Heart left ventricle (tissue), 13 donors: ENCODE data around the gene MKRN1.

ENCODE experiments used
- POLR2A ChIP-seq, 2 donors: fragments of 450-650 bp; IDR thresholded peaks; one replicate each; pipeline ENCODE4 v1.6.1; 2017; ENCODE audit warnings: antibody characterized with exemption in 2 of 2, mild to moderate bottlenecking in 2 of 2, moderate library complexity in 2 of 2
- TF ChIP-seq, protein P1 (sequence below), 12 donors: fragments of 200-600 bp; sonication (generic) in 4 of 12; IDR thresholded peaks; one replicate each; pipeline versions ENCODE4 v1.5.0 to v1.8.0; 2018 to 2022; ENCODE audit warnings: antibody characterized with exemption in 12 of 12, mild to moderate bottlenecking in 5 of 12
- donor health status: ischemic (EF 13 %, LVEDD 7.1; RV severe dilation, severe dysfunction).
- donor health status: DM: no; HTN: yes; CAD: no.
- donor health status: DM: no; HTN: no; CAD: no.
- donor health status: ischemic (EF 25% LVEDD 6.9; RV normal size, moderate dysfunction).
- donor health status: ischemic (EF 25% LVEDD 5.7; RV mildly dilated, moderate dysfunction).
- donor health status: ischemic (EF 35%, LVEDD 5.7; RV mildly dilated, moderate dysfunction).
- donor health status: nonischemic (EF 11% LVEDD 7.7; RV severe dilation, severe dysfunction).
- donor health status: DM: yes; HTN: yes; CAD: no.
- donor health status: PGD.
- donor health status: ischemic (EF 29% LVEDD 5.4; RV normal size, mild dysfunction).
- donor health status: nonischemic (EF 23%, LVEDD 6.1; RV moderate dilation, normal function).

- TF ChIP-seq, protein P1, sequence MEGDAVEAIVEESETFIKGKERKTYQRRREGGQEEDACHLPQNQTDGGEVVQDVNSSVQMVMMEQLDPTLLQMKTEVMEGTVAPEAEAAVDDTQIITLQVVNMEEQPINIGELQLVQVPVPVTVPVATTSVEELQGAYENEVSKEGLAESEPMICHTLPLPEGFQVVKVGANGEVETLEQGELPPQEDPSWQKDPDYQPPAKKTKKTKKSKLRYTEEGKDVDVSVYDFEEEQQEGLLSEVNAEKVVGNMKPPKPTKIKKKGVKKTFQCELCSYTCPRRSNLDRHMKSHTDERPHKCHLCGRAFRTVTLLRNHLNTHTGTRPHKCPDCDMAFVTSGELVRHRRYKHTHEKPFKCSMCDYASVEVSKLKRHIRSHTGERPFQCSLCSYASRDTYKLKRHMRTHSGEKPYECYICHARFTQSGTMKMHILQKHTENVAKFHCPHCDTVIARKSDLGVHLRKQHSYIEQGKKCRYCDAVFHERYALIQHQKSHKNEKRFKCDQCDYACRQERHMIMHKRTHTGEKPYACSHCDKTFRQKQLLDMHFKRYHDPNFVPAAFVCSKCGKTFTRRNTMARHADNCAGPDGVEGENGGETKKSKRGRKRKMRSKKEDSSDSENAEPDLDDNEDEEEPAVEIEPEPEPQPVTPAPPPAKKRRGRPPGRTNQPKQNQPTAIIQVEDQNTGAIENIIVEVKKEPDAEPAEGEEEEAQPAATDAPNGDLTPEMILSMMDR (IDR thresholded peaks at IDR 0.05), result no peak
- TF ChIP-seq POLR2A (IDR thresholded peaks at IDR 0.05), result no peak
Measured at GRCh38 chr7:140479739-140480084, 407 bp upstream of the MKRN1 start.
